PC-9 (cell line): ENCODE results near the gene MYO1E.

Experiments used
- EZH2 ChIP-seq: fragments of 200-600 bp; sonication (generic); IDR thresholded peaks from 2 replicates; pipeline ENCODE4 v1.8.0; 2017; ENCODE audit warnings: antibody characterized with exemption, low read depth
- TF ChIP-seq, protein P1 (sequence below): fragments of 200-600 bp; sonication (generic); conservative IDR thresholded peaks from 2 replicates; pipeline ENCODE4 v1.6.1; 2017; ENCODE audit warnings: mixed run types, antibody characterized with exemption, mild to moderate bottlenecking, moderate library complexity

DNA sequence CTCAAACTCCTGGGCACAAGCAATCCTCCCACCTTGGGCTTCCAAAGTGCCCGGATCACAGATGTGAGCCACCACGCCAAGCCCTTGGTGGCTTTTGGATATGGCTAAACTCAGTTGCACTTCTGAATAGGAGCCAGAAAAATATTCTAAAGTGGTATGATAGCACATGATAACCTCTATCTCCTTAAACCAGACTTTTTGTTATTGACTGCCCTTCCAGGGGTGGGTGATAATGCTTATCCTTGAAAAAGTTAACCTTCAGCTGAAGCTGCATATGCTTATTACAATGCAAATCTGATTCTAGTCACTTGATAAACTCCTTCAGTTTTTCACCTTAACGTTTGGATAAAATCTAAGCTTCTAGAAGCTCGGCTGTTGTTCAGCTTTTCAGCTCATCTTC is 261.4 kb downstream of the MYO1E start:
- TF ChIP-seq, protein P1, sequence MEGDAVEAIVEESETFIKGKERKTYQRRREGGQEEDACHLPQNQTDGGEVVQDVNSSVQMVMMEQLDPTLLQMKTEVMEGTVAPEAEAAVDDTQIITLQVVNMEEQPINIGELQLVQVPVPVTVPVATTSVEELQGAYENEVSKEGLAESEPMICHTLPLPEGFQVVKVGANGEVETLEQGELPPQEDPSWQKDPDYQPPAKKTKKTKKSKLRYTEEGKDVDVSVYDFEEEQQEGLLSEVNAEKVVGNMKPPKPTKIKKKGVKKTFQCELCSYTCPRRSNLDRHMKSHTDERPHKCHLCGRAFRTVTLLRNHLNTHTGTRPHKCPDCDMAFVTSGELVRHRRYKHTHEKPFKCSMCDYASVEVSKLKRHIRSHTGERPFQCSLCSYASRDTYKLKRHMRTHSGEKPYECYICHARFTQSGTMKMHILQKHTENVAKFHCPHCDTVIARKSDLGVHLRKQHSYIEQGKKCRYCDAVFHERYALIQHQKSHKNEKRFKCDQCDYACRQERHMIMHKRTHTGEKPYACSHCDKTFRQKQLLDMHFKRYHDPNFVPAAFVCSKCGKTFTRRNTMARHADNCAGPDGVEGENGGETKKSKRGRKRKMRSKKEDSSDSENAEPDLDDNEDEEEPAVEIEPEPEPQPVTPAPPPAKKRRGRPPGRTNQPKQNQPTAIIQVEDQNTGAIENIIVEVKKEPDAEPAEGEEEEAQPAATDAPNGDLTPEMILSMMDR = no peak
- no peak for TF ChIP-seq EZH2
